GM10266 (cell line): ENCODE results near the gene LCP2.
A peak's percentile ranks its signal among the peaks of the same experiment; 100 is the strongest.

Experiments
- DNase-seq: peaks from one replicate; pipeline ENCODE4 v3.0.0; 2012; ENCODE audit errors: extremely low spot score
- CTCF ChIP-seq: IDR thresholded peaks from 2 replicates; pipeline ENCODE4 v1.5.1; 2012; ENCODE audit warnings: mild to moderate bottlenecking, low read depth; ENCODE audit not compliant: control insufficient read depth, insufficient read depth; ENCODE audit errors: missing control alignments

Gene LCP2

GRCh38 chr5:170315154-170315553, 17.6 kb upstream of the LCP2 start:
- no peak for TF ChIP-seq CTCF
- DNase-seq, result no peak

GRCh38 chr5:170314541-170315095, 17.0 kb upstream of the LCP2 start:
- no peak for DNase-seq
- TF ChIP-seq CTCF, result no peak

- no peak for DNase-seq
- TF ChIP-seq CTCF, result no peak
These were observed 16.2 kb upstream of the LCP2 start for GRCh38 chr5:170313816-170314215.

- TF ChIP-seq CTCF, result no peak
- DNase-seq, result no peak
These were observed 15.8 kb upstream of the LCP2 start for GRCh38 chr5:170313344-170313743.

DNA sequence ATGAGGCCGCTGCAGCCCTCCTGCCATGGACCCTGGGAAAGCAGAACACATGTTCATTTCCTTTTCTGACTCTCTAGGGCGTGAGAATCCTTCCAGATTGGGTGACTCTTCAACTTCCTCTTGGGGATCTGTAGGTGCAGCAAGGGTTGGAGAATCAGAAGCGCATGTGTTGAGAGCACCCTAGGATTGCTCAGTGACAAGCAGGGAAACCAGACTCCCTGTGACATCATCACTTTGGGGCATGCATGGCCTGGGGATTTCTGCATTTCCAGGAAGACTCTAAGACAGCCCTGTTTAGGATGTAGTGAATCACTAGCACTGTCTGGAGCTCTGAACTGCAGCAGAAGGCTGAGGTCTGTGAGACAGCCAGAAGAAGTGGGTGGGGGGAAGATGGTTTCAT, 15.1 kb upstream of the LCP2 start:
- TF ChIP-seq CTCF, result no peak

DNA sequence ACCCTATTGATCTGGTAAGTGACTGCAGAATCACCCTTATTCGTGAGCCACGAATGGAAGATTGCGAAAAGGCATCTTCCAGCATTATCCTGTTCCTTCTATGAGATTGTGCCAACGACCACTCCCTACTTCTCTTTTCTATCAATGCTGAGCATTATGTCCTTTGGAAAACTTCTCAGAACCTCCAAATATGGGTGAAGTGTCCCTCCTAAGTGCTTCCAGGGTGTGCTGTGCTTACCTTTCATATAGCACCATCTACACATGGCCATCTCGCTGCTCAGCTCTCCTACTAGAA, 14.7 kb upstream of the LCP2 start:
- no peak for DNase-seq
- no peak for TF ChIP-seq CTCF

More for the DNA sequence above, 15.1 kb upstream of the LCP2 start:
- DNase-seq, result peak; percentile 35

- no peak for TF ChIP-seq CTCF
- no peak for DNase-seq
These were observed 14.1 kb upstream of the LCP2 start for GRCh38 chr5:170311511-170312300.
